Measurements from ENCODE around the gene PDE3B. TPM values are rescaled to one million over a fixed set of nuclear protein-coding genes. Genes with fewer than 3 reads are reported as not detected.

Gene PDE3B
- polyA plus RNA-seq, 3 donors = 4.0 to 6.0 (median 5.2) TPM

DNA sequence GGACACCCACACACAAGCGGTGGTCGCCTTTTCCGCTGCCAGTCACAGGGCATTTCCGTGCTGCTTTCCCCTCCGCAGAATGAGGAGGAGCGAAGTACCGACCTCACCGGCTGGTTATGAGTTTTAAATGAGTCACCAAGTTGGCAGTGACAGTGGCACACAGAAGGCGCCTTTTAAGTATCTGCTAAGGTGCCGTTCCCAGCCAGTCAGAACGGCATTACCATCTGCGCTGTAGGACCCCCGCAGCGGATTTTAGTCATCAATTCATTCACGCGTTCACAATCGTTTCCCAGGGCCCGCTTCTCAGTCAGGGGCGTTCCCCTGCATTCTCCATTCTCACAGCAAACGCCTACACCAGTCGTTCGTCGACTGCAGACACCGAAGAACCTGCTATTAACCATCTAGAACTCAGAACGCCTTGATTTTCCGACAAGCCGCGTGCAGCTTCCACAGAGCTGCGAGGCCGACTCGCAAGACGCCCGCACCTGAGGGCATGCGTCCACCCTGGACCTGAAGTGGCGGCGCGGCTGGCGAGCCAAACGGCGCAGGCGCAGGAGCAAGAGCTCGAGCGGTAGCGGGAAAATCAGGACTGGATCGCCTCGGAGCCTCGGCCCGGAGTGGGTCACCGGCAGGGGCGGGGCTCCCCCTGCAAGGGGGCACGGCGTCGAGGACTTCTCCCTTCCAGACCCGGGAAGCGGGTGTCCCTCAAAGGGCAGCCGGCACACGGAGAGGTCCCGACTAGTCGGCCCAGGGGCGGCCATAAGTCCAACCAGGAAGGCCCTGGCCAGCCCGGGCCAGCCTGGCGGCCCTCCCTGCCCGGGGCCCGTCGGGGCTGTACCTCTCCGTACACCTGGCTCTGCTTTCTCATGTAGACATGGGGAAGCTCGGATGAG lies 247.8 kb downstream of the PDE3B start:
- Histone ChIP-seq H2AFZ (ENCODE audit: insufficient read depth, low read depth, low read length, poor library complexity, severe bottlenecking) (peak overlapping the region; percentile 92), H4K20me1 (ENCODE audit: insufficient read depth, low read length) (peaks cover 5% of the 10 kb centered on the region), H3K4me2 (replicated peaks; ENCODE audit: extremely low read depth, low read length, poor library complexity, severe bottlenecking) (peak overlapping the region; percentile 88), H3K9me3 (replicated peaks in 1 of 2; ENCODE audit: control insufficient read depth in 1 of 2, insufficient read depth in 1 of 2, low read length in 2 of 2) (no peaks in the 10 kb centered on the region), H3K4me3 (replicated peaks in 1 of 3; ENCODE audit: low read depth in 2 of 3, low read length in 3 of 3) (peak overlapping the region; percentile 53 to 96 (median 85)), H3K27me3 (ENCODE audit: control insufficient read depth in 2 of 2, insufficient read depth in 2 of 2, low read length in 2 of 2) (no peaks in the 10 kb centered on the region), H3K79me2 (ENCODE audit: insufficient read depth, low read length) (peaks cover 3% of the 10 kb centered on the region), H3K36me3 (replicated peaks in 1 of 2; ENCODE audit: control insufficient read depth in 1 of 2, insufficient read depth in 2 of 2, low read length in 2 of 2) (no peaks in the 10 kb centered on the region), H3K4me1 (ENCODE audit: control insufficient read depth in 1 of 2, insufficient read depth in 2 of 2, low read length in 2 of 2) (peaks cover 33 to 45% of the 10 kb centered on the region in 2 donors), H3K27ac (ENCODE audit: low read depth in 1 of 2, low read length in 2 of 2) (peak overlapping the region; percentile 86 to 88), H3K9ac (ENCODE audit: insufficient read depth, low read length, poor library complexity, severe bottlenecking) (peak overlapping the region; percentile 79)
- H3K4me3 Mint-ChIP-seq = peak overlapping the region; percentile 89 to 98
- H3K27me3 Mint-ChIP-seq (ENCODE audit: low read depth in 3 of 3) = peaks cover 0 to 2% (median 0%) of the 10 kb centered on the region in 3 donors
- H3K36me3 Mint-ChIP-seq = no peaks in the 10 kb centered on the region
- WGBS (ENCODE audit: insufficient coverage) = under 1% methylated on average over 67 of the region's 67 CpGs
- peaks cover 0 to 2% (median 0%) of the 10 kb centered on the region in 7 donors for H3K9me3 Mint-ChIP-seq
- TF ChIP-seq, protein P1, sequence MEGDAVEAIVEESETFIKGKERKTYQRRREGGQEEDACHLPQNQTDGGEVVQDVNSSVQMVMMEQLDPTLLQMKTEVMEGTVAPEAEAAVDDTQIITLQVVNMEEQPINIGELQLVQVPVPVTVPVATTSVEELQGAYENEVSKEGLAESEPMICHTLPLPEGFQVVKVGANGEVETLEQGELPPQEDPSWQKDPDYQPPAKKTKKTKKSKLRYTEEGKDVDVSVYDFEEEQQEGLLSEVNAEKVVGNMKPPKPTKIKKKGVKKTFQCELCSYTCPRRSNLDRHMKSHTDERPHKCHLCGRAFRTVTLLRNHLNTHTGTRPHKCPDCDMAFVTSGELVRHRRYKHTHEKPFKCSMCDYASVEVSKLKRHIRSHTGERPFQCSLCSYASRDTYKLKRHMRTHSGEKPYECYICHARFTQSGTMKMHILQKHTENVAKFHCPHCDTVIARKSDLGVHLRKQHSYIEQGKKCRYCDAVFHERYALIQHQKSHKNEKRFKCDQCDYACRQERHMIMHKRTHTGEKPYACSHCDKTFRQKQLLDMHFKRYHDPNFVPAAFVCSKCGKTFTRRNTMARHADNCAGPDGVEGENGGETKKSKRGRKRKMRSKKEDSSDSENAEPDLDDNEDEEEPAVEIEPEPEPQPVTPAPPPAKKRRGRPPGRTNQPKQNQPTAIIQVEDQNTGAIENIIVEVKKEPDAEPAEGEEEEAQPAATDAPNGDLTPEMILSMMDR (IDR thresholded peaks at IDR 0.05) = no peak
- intact Hi-C loops (cut with micrococcal nuclease) = loop anchor here (5.0 to 10.0 kb wide), 3 partner anchors 277 to 377 kb away; partner anchors contain the start of gene PSMA1 (in 1 of the 2)
- peaks cover 46% of the 10 kb centered on the region for H3K4me1 Mint-ChIP-seq
- peak overlapping the region; percentile 87 to 95 (median 93) for H3K27ac Mint-ChIP-seq
- DNase-seq = peak; percentile 84 to 87 (median 84)

DNA sequence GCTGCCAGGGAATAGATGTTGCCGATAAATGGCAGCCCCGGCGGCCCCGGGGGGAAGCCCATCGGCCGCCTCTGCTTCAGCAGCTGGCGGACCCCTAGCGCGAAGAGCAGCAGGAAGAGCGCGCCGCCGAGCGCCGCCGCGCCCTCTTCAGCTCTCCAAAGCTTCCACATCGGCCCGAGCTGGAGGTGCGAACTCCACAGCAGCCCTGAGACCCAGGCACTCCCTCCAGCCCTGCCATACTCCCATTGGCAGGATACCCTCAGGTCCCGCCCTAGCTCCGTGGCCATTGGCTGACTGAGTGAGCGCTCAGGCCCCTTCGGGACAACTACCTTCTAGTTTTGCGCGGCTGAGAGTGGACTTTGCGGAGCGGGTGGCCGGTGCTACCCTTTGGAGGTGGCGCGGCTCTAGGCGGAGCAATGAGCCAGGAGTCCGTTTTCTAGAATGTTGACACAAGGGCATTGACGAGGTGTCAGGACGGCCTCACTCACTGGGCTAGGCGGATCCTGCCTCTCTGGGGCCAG lies 248.5 kb downstream of the PDE3B start, which contains the start of gene CYP2R1:
CYP2R1 (minus strand) TSS at position 196 of the 521 bp plus-strand sequence; CDS start at position 170, 26 bp downstream.
- Mint-ChIP-seq H3K27me3 (ENCODE audit: low read depth in 3 of 3) (peaks cover 0 to 2% (median 0%) of the 10 kb centered on the region in 3 donors), H3K4me1 (peaks cover 45% of the 10 kb centered on the region), H3K27ac (peak within 1 kb of the TSS; percentile 87 to 95 (median 93)), H3K4me3 (peak within 1 kb of the TSS; percentile 89 to 98), H3K36me3 (no peaks in the 10 kb centered on the region), H3K9me3 (peaks cover 0 to 2% (median 0%) of the 10 kb centered on the region in 7 donors)
- Histone ChIP-seq H3K27me3 (ENCODE audit: control insufficient read depth in 2 of 2, insufficient read depth in 2 of 2, low read length in 2 of 2) (no peaks in the 10 kb centered on the region), H3K27ac (ENCODE audit: low read depth in 1 of 2, low read length in 2 of 2) (peak within 1 kb of the TSS; percentile 86 to 88), H3K9ac (ENCODE audit: insufficient read depth, low read length, poor library complexity, severe bottlenecking) (peak within 1 kb of the TSS; percentile 79), H3K36me3 (replicated peaks in 1 of 2; ENCODE audit: control insufficient read depth in 1 of 2, insufficient read depth in 2 of 2, low read length in 2 of 2) (no peaks in the 10 kb centered on the region), H3K79me2 (ENCODE audit: insufficient read depth, low read length) (peaks cover 3% of the 10 kb centered on the region), H3K9me3 (replicated peaks in 1 of 2; ENCODE audit: control insufficient read depth in 1 of 2, insufficient read depth in 1 of 2, low read length in 2 of 2) (no peaks in the 10 kb centered on the region), H4K20me1 (ENCODE audit: insufficient read depth, low read length) (no peaks in the 10 kb centered on the region), H3K4me1 (ENCODE audit: control insufficient read depth in 1 of 2, insufficient read depth in 2 of 2, low read length in 2 of 2) (peaks cover 33 to 45% of the 10 kb centered on the region in 2 donors), H3K4me2 (replicated peaks; ENCODE audit: extremely low read depth, low read length, poor library complexity, severe bottlenecking) (peak within 1 kb of the TSS; percentile 88), H3K4me3 (replicated peaks in 1 of 3; ENCODE audit: low read depth in 2 of 3, low read length in 3 of 3) (peak within 1 kb of the TSS; percentile 53 to 96 (median 85)), H2AFZ (ENCODE audit: insufficient read depth, low read depth, low read length, poor library complexity, severe bottlenecking) (peak within 1 kb of the TSS; percentile 92)
- TF ChIP-seq, protein P1 (IDR thresholded peaks at IDR 0.05) = no peak
- peak; percentile 92 to 94 (median 94) for DNase-seq
- under 1% methylated on average over 36 of the region's 36 CpGs for WGBS (ENCODE audit: insufficient coverage)
- intact Hi-C loops (cut with micrococcal nuclease) = loop anchor here (5.0 to 10.0 kb wide), 3 partner anchors 277 to 377 kb away; partner anchors contain the start of gene PSMA1 (in 1 of the 2)

Measured in CD14-positive monocyte (primary cell).